Measurements from ENCODE around the gene PSMD12.

DNA sequence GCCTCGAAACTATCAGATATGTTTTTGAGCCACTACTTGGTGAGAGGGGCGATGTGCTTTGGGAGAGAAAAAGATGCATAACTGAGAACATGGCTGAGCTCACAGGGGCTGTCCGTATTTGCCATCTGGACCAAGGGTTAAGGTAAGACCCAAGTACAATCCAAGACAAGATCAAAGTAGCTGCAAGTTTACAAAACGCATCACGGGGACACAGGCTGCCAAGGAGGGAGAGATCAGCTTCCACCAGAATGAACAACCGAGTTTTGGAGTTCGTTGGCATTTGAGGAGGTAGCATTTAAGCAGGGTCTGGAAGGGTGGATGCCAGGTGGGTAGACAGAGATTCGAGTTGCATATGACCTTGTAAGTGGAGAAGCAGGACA lies 12.9 kb upstream of the PSMD12 start:
- TF ChIP-seq, protein P1, sequence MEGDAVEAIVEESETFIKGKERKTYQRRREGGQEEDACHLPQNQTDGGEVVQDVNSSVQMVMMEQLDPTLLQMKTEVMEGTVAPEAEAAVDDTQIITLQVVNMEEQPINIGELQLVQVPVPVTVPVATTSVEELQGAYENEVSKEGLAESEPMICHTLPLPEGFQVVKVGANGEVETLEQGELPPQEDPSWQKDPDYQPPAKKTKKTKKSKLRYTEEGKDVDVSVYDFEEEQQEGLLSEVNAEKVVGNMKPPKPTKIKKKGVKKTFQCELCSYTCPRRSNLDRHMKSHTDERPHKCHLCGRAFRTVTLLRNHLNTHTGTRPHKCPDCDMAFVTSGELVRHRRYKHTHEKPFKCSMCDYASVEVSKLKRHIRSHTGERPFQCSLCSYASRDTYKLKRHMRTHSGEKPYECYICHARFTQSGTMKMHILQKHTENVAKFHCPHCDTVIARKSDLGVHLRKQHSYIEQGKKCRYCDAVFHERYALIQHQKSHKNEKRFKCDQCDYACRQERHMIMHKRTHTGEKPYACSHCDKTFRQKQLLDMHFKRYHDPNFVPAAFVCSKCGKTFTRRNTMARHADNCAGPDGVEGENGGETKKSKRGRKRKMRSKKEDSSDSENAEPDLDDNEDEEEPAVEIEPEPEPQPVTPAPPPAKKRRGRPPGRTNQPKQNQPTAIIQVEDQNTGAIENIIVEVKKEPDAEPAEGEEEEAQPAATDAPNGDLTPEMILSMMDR (IDR thresholded peaks at IDR 0.05): no peak
- TF ChIP-seq POLR2A (IDR thresholded peaks at IDR 0.05): no peak

Measured in prostate gland (tissue), 2 donors.